GM18861 (cell line): ENCODE results near the gene DPH2.

Experiments used
- ATAC-seq: cut with Tn5 transposase; IDR thresholded peaks from one replicate; pipeline ENCODE4 v1.9.1; 2021; ENCODE audit not compliant: unreplicated experiment

The DPH2 gene

GRCh38 chr1:43965316-43965715 is 4.5 kb upstream of the DPH2 start:
- no peak for ATAC-seq

GRCh38 chr1:43968348-43968948 is 1.4 kb upstream of the DPH2 start:
- no peak for ATAC-seq

- ATAC-seq, result no peak
Observed at GRCh38 chr1:43969416-43969745, 429 bp upstream of the DPH2 start.

- ATAC-seq, result no peak
Observed at GRCh38 chr1:43970502-43970901, 692 bp downstream of the DPH2 start.

GRCh38 chr1:43970911-43971310 is 1.1 kb downstream of the DPH2 start:
- ATAC-seq, result no peak

- no peak for ATAC-seq
Observed at GRCh38 chr1:43971336-43971980, 1.6 kb downstream of the DPH2 start.

- ATAC-seq, result no peak
Observed at GRCh38 chr1:43973981-43974442, 4.2 kb downstream of the DPH2 start.

GRCh38 chr1:43974443-43975248 is 4.8 kb downstream of the DPH2 start, which contains the start of gene ATP6V0B:
Gene ATP6V0B, plus strand, starts transcription at chr1:43974960. Its CDS starts 81 bp downstream, at chr1:43975041.
- peak; percentile 51 for ATAC-seq

GRCh38 chr1:43975249-43975961 is 5.6 kb downstream of the DPH2 start:
- no peak for ATAC-seq

- no peak for ATAC-seq
Observed at GRCh38 chr1:43976045-43976444, 6.2 kb downstream of the DPH2 start.

- no peak for ATAC-seq
Observed at GRCh38 chr1:43976890-43977289, 7.1 kb downstream of the DPH2 start.

GRCh38 chr1:43977376-43978263 is 7.8 kb downstream of the DPH2 start:
- no peak for ATAC-seq

GRCh38 chr1:43978264-43978550 is 8.4 kb downstream of the DPH2 start:
- ATAC-seq, result no peak

- no peak for ATAC-seq
Observed at GRCh38 chr1:43978551-43979260, 8.9 kb downstream of the DPH2 start, which contains the start of gene B4GALT2. Gene B4GALT2, plus strand, starts transcription at chr1:43979210. Its CDS starts 1,951 bp downstream, at chr1:43981161.

GRCh38 chr1:43979261-43979527 is 9.4 kb downstream of the DPH2 start:
- ATAC-seq, result no peak

GRCh38 chr1:43979528-43980254 is 9.9 kb downstream of the DPH2 start:
- ATAC-seq, result no peak

- no peak for ATAC-seq
Observed at GRCh38 chr1:43980255-43981134, 10.7 kb downstream of the DPH2 start.

- no peak for ATAC-seq
Observed at GRCh38 chr1:43981135-43981491, 11.3 kb downstream of the DPH2 start.

GRCh38 chr1:43981636-43982035 is 11.8 kb downstream of the DPH2 start:
- no peak for ATAC-seq
